Fibroblast of upper back skin (primary cell): ENCODE results near the gene IGFALS.
"Not testable (repeated sequence)": the region's sequence is repeated elsewhere in the genome, so short reads cannot be mapped to it uniquely, and the experiment has no call there.

Experiments used
- DNase-seq: peaks from one replicate; pipeline ENCODE4 v3.0.0-alpha.2; 2013

Gene IGFALS

GRCh38 chr16:1817716-1818115 lies 24.2 kb upstream of the IGFALS start:
- no peak for DNase-seq

GRCh38 chr16:1817276-1817589 lies 23.7 kb upstream of the IGFALS start:
- DNase-seq = no peak

- DNase-seq = no peak
These were observed 23.1 kb upstream of the IGFALS start for GRCh38 chr16:1816396-1817275.

GRCh38 chr16:1815461-1815860 lies 22.0 kb upstream of the IGFALS start:
- DNase-seq = no peak

GRCh38 chr16:1812732-1813163 lies 19.2 kb upstream of the IGFALS start:
- peak; percentile 55 for DNase-seq

- no peak for DNase-seq
These were observed 17.0 kb upstream of the IGFALS start for GRCh38 chr16:1810536-1810935.

GRCh38 chr16:1810106-1810505 lies 16.6 kb upstream of the IGFALS start:
- no peak for DNase-seq

- no peak for DNase-seq
These were observed 15.8 kb upstream of the IGFALS start for GRCh38 chr16:1809281-1809801.

GRCh38 chr16:1808691-1809090 lies 15.2 kb upstream of the IGFALS start:
- DNase-seq = no peak

GRCh38 chr16:1807626-1808025 lies 14.1 kb upstream of the IGFALS start:
- DNase-seq = no peak

- DNase-seq = no peak
These were observed 7.2 kb upstream of the IGFALS start for GRCh38 chr16:1800701-1801100.

GRCh38 chr16:1799263-1799662 lies 5.8 kb upstream of the IGFALS start:
- DNase-seq = not testable (repeated sequence)

- no peak for DNase-seq
These were observed 1.6 kb upstream of the IGFALS start for GRCh38 chr16:1794908-1795666.

- DNase-seq = no peak
These were observed 841 bp upstream of the IGFALS start for GRCh38 chr16:1794221-1794871.

- DNase-seq = no peak
These were observed 498 bp downstream of the IGFALS start for GRCh38 chr16:1792836-1793577.

- no peak for DNase-seq
These were observed 1.3 kb downstream of the IGFALS start for GRCh38 chr16:1791943-1792812.

- DNase-seq = no peak
These were observed 2.1 kb downstream of the IGFALS start for GRCh38 chr16:1791256-1791942.

- DNase-seq = no peak
These were observed 2.8 kb downstream of the IGFALS start for GRCh38 chr16:1790611-1791255.

GRCh38 chr16:1790261-1790610 lies 3.3 kb downstream of the IGFALS start:
- no peak for DNase-seq

- DNase-seq = no peak
These were observed 3.9 kb downstream of the IGFALS start for GRCh38 chr16:1789643-1790045.

- DNase-seq = no peak
These were observed 4.8 kb downstream of the IGFALS start for GRCh38 chr16:1788708-1789100.
